Placental epithelial cell (primary cell): ENCODE measurements around the gene ADAR. TPM values are rescaled to one million over a fixed set of nuclear protein-coding genes. Genes with fewer than 3 reads are reported as not detected.

Source experiments
- total RNA-seq: library from RNA; depleted of rRNA; stranded (reverse); fragments of >200 nt; gene quantifications from 2 replicates; pipeline ENCODE4 v1.2.3, GENCODE V29; 2012

The ADAR gene
- 84.4 and 95.4 TPM in 2 replicates for total RNA-seq

GRCh38 chr1:154607609-154608396 is at the start of gene ADAR:
Gene ADAR (minus strand): TSS chr1:154608186. CDS start chr1:154608006, 180 bp downstream.

GRCh38 chr1:154567386-154568156 is 40.4 kb downstream of the ADAR start, which contains the start of gene CHRNB2:
Gene CHRNB2 (plus strand): TSS chr1:154567778. CDS start chr1:154568045, 267 bp downstream.

GRCh38 chr1:154557939-154558719 is 49.9 kb downstream of the ADAR start, which contains the start of gene UBE2Q1:
Gene UBE2Q1 (minus strand): TSS chr1:154558662. CDS start chr1:154558553, 109 bp downstream.

Other genes starting within 250 kb of the ADAR start
- 3.1 and 5.5 TPM in 2 replicates for gene IL6R, start 202.8 kb downstream of the ADAR start, total RNA-seq
- gene TDRD10, start 106.0 kb downstream of the ADAR start, total RNA-seq, result not detected in 2 replicates
- under 0.01 TPM in 2 replicates for gene SHE, start 105.8 kb downstream of the ADAR start, total RNA-seq
- 22.1 and 27.5 TPM in 2 replicates for gene UBE2Q1, start 49.5 kb downstream of the ADAR start, total RNA-seq
- under 0.01 and 0.22 TPM in 2 replicates for gene CHRNB2, start 40.4 kb downstream of the ADAR start, total RNA-seq